GM19467 (cell line): ENCODE measurements around the gene ZNF792.
"Not testable (repeated sequence)": the region's sequence is repeated elsewhere in the genome, so short reads cannot be mapped to it uniquely, and the experiment has no call there.

Experiments used
- ATAC-seq: cut with Tn5 transposase; IDR thresholded peaks from one replicate; pipeline ENCODE4 v1.9.1; 2021; ENCODE audit warnings: mild to moderate bottlenecking, moderate library complexity; ENCODE audit not compliant: unreplicated experiment

Gene ZNF792

DNA sequence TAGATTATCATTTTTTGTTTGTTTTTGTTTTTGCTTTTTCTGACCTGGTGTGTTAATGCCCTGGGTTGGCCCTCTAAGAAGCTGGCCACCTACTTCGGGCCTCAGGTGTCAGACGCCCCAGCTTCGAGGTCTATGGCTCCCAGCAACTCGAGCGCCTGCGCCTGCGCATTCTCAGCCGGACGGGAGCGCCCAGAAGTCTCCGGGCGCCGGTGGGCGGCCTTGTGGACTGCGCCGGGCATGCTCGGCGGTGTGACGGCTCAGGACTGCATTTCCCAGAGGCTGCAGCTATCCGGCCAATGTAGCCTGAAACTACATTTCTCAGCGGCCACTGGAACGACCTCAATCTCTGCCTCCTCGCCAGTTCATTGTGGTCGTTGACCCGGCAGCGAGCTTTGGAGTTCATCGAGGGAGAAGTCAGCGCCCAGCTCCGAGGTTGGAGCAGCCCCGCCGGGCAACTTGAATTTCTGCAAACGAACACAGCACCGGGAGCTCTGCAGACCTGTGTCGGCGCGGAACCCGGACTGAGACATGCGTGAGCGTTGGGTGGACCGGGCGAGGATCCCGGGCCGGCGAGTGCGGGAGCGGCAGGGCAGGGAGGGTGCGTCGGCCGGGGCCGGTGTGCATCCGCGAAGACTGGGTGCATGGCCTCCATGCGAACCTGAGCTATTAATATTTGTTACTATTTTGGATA, 37.2 kb downstream of the ZNF792 start, which contains the start of gene ZNF30:
Gene ZNF30 (plus strand): TSS at position 219 of the 691 bp plus-strand sequence. CDS start 3,045 bp downstream, outside the sequence.
- ATAC-seq, result peak; percentile 98

DNA sequence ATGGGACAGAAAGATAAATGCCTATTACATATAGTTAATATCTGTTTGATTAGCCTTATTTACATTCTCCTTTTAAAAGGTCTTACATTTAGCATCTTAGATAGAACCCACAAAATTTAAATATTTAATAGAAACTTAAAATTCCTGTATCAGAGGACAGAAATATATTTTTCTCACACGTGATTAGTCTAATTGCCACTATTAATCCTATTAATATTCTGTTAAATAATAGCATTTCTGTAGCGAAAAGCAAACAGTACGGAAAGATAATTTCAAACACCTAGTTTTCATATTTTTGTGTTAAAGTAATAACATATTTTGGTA, 37.7 kb downstream of the ZNF792 start:
- ATAC-seq, result no peak

DNA sequence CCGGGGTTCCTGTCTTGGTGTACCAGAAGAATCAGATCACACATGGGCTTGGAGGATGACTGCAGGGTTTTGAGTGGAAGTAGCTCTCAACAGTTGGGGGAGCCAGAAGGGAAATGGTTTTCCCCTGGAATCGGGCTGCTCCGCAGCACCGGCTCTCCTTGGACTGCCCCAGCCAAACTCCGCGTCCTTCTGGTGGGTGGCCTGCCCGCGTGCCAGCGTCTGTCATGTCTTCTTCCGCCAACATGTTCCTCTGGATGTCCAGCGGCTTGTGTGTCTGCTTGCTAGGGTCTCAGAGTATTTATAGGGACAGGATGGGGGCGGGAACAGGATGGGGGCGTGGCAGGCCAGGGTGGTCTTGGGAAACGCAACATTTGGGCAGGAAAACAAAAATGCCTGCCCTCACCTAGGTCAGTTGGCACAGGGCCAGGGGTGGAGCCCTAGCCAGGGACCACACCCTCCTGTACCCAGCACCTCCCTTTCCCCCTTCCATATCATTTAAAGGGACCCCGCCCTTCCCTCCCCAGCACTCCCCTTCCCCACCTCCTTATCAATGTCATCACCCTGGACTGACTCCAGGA, 38.7 kb downstream of the ZNF792 start:
- ATAC-seq, result no peak

DNA sequence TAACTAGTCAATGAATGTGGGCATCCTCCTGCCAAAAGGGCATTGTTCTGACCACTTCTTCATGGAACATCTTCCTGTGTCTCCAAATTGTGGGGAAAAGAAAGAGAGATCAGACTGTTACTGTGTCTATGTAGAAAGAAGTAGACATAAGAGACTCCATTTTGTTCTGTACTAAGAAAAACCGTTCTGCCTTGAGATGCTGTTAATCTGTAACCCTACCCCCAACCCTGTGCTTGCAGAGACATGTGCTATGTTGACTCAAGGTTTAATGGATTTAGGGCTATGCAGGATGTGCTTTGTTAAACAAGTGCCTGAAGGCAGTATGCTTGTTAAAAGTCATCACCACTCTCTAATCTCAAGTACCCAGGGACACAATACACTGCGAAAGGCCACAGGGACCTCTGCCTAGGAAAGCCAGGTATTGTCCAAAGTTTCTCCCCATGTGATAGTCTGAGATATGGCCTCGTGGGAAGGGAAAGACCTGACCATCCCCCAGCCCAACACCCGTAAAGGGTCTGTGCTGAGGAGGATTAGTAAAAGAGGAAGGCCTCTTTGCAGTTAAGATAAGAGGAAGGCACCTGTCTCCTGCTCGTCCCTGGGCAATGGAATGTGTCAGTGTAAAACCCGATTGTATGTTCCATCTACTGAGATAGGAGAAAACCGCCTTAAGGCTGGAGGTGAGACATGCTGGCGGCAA, 43.8 kb downstream of the ZNF792 start:
- ATAC-seq, result not testable (repeated sequence)

DNA sequence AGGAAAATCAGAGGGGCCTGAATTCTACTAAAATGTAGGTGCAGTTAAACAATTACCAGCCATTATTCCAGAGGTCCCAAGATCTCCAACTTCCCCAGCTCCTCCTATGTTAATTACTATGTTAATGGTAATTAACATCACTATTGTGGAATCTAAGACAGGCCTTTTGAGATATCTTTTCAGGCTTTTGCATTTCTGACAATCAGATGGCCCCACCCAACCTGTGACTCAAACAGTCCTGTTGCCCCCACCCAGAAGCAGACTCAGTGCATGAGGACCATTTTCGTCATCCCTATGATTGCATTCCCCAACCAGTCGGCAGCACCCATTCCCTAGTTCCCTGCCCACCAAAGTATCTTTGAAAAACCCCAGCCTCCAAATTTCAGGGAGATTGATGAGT, 45.8 kb downstream of the ZNF792 start:
- no peak for ATAC-seq

DNA sequence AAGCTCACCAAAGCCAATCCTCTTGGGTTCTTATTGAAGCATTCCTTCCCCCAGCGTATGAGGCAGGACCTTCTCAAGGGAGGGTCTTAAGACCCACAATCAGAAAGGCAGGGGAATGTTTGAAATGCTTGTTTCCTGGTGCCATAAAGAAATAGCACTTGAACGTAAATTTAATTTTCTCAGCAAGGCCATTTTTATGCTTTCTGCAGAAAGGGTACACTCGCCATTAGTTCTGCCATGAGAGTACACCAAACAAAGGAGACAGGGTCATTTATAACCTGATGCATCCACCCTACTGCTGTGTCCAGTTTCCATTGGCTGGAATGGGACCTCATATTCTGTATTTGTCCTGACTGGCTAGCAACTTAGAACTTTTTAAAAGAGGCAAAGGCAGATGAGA, 46.9 kb downstream of the ZNF792 start:
- not testable (repeated sequence) for ATAC-seq

DNA sequence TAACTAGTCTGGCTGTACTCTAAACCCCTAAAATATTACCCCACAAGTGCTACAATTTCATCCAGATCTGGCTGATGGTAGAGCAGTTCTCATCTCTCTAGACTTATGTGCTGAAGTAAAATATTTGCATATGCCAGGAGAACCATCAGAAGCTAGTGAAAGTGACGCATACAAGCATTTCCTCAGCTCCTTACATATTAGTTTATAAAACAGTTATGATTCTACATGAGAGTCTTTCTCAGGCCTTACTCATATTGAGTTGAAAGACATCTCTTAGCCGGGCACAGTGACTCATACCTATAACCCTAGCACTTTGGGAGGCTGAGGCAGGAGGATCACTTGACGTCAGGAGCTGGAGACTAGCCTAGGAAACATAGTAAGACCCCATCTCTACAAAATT, 53.3 kb downstream of the ZNF792 start:
- ATAC-seq, result no peak
